ENCODE results near the gene ELMO2.

- TF ChIP-seq ZNF8 (CRISPR knock-in tag; IDR thresholded peaks at IDR 0.05): no peak
- TF ChIP-seq BACH2 (CRISPR knock-in tag; IDR thresholded peaks at IDR 0.05; ENCODE audit: borderline replicate concordance): no peak
- TF ChIP-seq OSR1 (CRISPR knock-in tag; IDR thresholded peaks at IDR 0.05): no peak
- no peak for TF ChIP-seq ESRRG (CRISPR knock-in tag; IDR thresholded peaks at IDR 0.05)
- TF ChIP-seq ARNTL (CRISPR knock-in tag; IDR thresholded peaks at IDR 0.05; ENCODE audit: borderline replicate concordance, low read depth): no peak
- TF ChIP-seq ZFP30 (CRISPR knock-in tag; IDR thresholded peaks at IDR 0.05): no peak
- no peak for TF ChIP-seq CREB5 (CRISPR knock-in tag; IDR thresholded peaks at IDR 0.05; ENCODE audit: low read depth)
- TF ChIP-seq ISL1 (CRISPR knock-in tag; IDR thresholded peaks at IDR 0.05): no peak
- no peak for TF ChIP-seq TSHZ2 (CRISPR knock-in tag; IDR thresholded peaks at IDR 0.05)
- TF ChIP-seq RARB (CRISPR knock-in tag; IDR thresholded peaks at IDR 0.05): no peak
- no peak for TF ChIP-seq ZC3H10 (CRISPR knock-in tag; IDR thresholded peaks at IDR 0.05)
- no peak for TF ChIP-seq PATZ1 (CRISPR knock-in tag; IDR thresholded peaks at IDR 0.05; ENCODE audit: borderline replicate concordance)
- TF ChIP-seq ZNF70 (CRISPR knock-in tag; IDR thresholded peaks at IDR 0.05): no peak
Observed at GRCh38 chr20:46333161-46333991, 73.0 kb downstream of the ELMO2 start.

All from SK-N-SH treated with all-trans-retinoic acid at 6 μM for 48 hours (cell line).